ENCODE data around the gene FBXO21. TPM values are rescaled to one million over a fixed set of nuclear protein-coding genes. Genes with fewer than 3 reads are reported as not detected.
"Not testable (repeated sequence)": the region's sequence is repeated elsewhere in the genome, so short reads cannot be mapped to it uniquely, and the experiment has no call there.

FBXO21 gene
- total RNA-seq, 1 donor, result 71.9 TPM

DNA sequence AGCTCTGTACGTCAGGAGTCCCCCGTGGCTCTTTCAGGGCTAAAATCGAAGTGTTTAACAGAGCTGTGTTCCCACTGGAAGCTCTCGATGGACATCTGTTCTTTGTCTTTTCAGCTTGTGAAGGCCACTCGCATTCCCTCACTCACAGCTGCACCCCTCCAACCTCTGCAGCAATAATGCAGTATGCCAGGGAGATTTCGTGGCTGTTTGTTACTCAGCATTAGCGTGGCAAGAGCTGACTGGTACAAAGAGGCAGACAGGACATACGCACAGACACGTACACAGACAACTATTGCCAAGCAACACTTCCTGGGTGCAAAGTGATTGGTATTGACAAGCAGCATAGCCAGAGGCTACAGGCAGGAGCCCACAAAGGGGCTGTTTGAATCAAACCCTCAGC is 11.8 kb upstream of the FBXO21 start:
- no peak for DNase-seq (ENCODE audit: low read depth in 2 of 3, low spot score in 2 of 3)

DNA sequence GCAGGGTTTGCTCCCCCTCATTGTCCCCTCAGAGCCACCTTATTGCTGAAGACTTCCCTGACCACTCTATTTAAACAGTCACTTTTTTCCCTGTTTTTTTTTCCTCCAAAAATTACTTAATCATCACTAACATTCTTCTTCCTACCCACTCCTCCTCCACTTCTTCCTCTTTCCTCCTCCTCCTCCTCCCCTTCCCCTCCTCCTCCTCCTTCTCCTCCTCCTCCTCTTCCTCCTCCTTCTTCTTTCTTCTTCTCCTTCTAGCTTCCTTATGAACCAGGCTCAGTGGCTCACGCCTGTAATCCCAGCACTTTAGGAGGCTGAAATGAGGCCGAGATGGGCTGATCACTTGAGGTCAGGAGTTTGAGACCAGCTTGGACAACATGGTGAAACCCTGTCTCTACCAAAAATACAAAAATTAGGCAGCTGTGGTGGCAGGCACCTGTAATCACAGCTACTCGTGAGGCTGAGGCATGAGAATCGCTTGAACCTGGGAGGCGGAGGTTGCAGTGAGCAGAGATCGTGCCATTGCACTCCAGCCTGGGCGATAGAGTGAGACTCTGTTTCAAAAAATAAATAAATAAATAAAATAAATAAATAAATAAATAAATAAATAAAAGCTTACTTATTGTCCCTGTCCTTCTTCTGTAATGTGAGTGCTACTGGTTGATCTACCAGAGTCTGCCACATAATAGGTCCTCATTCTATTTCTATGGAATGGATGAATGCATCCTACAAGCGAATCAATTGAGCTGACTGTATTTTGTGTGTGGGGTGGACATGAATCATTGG is 9.9 kb upstream of the FBXO21 start:
- DNase-seq (ENCODE audit: low read depth in 2 of 3, low spot score in 2 of 3), result not testable (repeated sequence)

DNA sequence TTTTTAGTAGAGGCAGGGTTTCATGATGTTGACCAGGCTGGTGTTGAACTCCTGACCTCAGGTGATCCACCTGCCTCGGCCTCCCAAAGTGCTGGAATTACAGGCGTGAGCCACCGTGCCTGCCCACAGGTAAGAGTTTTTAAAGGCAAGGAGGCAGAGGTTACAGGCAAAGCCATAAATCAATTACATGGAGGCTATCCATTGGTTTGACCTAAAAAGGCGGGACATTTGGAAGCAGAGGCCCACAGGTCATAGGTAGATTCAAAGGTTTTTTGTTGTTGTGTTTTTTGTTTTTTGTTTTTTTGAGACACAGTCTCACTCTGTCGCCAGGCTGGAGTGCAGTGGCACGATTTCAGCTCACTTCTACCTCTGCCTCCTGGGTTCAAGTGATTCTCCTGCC is 6.1 kb upstream of the FBXO21 start:
- not testable (repeated sequence) for DNase-seq (ENCODE audit: low read depth in 2 of 3, low spot score in 2 of 3)

DNA sequence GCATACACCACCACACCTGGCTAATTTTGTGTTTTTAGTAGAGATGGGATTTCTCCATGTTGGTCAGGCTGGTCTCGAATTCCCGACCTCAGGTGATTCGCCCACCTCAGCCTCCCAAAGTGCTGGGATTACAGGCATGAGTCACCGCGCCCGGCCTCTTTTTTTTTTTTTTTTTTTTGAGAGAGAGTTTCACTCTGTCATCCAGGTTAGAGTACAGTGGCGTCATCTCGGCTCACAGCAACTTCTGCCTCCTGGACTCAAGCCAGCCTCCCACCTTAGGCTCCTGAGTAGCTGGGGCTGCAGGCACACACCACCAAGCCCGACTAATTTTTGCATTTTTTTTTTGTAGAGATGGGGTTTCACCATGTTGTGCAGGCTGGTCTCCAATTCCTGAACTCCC is 4.8 kb upstream of the FBXO21 start:
- DNase-seq (ENCODE audit: low read depth in 2 of 3, low spot score in 2 of 3), result not testable (repeated sequence)

DNA sequence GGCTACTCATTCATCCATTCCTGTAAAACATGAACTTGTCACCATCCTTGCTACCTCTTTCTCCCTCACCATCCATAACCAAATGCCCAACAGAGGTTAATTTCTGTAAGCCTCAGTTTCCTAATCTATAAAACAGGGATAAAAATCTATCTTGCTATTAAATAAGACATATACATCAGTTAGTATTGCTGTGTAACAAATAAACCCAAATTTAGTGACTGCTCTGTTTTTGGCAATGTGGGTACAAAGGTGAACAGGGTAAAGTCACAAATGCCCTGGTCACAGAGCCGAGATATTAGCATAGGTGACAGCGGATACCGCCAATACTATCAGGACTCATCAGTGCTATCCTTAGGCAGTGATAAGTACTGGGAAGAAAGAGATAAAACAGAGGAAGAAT is 3.6 kb upstream of the FBXO21 start:
- DNase-seq (ENCODE audit: low read depth in 2 of 3, low spot score in 2 of 3), result no peak

DNA sequence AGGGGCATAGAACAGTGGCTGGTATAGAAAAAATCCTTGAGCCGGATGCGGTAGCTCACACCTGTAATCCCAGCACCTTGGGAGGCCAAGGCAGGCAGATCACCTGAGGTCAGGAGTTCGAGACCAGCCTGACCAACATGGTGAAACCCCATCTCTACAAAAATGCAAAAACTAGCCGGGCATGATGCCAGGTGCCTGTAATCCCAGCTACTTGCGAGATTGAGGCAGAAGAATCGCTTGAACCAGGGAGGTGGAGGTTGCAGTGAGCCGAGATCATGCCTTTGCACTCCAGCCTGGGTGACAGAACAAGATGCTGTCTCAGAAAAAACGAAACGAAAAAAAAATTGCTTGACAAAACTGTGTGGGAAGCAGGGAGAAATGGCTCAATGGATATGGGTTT is 2.3 kb upstream of the FBXO21 start:
- DNase-seq (ENCODE audit: low read depth in 2 of 3, low spot score in 2 of 3), result not testable (repeated sequence)

DNA sequence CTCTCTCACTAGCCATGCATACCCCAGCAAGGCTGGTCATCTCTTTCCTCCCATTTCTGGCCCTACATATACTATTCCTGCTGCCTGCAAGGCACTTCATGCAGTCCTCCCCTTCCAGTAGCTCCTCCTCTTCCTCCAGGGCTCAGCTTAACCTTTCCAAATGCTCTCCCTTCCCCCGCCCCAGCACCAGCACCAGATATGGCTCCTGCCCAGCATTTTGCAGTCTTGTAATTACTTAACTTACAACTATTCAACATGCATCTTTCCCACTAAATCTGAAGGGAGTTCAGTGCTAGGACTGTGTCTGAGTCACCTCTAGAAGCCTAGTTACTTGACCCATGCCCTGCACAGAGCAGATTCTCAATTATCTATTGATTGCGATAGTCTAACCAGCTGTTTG is 1.8 kb upstream of the FBXO21 start:
- no peak for DNase-seq (ENCODE audit: low read depth in 2 of 3, low spot score in 2 of 3)

DNA sequence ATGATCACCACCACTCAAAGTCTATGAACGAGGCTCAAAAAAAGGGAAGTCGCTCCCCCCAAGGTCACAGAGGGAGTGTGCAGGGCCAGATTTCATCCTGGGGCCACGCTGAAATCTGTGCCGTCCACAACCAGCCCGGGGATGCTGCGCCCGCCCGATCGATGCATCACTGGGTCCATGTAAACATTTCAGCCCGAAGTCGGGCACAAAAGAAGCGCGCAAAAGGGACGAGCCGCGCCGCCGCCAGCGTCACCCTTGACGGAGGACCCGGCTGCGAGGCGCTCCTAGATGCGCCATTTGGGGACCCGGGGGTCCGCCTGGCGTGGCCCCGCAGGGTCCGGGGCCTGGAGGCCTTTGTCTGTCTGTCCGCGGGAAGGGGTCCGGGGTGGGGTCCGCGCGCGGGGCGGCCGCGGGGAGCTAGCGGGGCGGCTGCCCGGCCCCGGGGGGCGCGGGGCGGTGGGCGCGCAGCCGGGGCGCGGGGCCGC is 503 bp downstream of the FBXO21 start:
- DNase-seq (ENCODE audit: low read depth in 2 of 3, low spot score in 2 of 3), result peak in 2 of 3 donors; percentile 45 to 66

DNA sequence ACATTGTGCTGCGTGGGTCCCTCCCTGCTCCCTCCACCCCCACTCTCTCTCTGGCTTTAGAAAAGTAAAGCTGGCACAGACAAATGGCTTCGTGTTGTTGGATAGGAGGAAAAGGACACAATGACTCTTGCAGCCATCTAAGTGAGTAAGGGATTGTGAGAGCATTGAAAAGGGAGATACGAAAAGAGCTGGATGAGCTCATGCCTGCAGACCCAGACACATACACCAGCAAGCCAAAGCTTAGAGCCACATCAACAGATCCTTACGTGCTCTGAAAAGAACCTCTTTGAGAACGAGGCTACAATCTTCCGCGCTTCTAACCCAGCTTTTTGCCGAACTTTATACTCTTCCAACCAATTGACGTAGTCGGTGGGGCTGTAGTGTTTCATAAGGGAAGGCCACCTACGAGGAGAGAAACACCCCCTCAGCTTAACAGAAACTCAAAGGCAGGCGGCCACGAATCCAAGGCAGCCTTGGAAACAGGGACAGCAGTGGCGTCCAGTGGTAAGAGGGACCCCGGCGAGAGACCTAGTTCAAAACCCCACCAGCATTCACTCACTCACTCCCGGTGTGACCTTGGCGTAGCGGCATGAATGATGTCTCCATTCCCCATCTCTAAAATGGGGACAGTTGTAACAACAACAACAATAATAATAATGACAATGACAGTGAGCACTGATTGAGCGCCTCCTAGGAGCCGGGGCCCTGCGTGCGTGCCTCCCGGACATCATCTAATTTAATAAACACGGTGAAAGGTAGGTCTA is 1.1 kb downstream of the FBXO21 start:
- DNase-seq (ENCODE audit: low read depth in 2 of 3, low spot score in 2 of 3), result no peak

DNA sequence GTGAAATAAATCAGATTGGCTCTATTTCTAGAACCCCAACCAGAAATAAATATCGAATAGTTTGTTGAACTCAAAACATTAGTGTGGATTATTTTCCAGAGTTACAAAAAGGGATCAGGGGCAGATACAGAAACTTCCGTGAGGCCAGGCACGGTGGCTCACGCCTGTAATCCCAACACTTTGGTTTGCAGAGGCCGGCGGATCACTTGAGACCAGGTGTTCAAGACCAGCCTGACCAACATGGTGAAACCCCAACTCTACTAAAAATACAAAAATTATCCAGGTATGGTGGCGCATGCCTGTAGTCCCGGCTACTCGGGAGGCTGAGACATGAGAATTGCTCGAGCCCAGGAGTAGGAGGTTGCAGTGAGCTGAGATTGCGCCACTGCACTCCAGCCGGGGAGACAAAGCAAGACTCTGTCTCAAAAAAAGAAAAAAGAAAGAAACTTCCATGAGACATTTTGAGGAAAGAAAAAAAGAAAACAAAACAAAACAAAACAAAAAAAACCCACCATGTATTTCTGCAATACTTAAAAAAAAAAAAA is 2.1 kb downstream of the FBXO21 start:
- no peak for DNase-seq (ENCODE audit: low read depth in 2 of 3, low spot score in 2 of 3)

DNA sequence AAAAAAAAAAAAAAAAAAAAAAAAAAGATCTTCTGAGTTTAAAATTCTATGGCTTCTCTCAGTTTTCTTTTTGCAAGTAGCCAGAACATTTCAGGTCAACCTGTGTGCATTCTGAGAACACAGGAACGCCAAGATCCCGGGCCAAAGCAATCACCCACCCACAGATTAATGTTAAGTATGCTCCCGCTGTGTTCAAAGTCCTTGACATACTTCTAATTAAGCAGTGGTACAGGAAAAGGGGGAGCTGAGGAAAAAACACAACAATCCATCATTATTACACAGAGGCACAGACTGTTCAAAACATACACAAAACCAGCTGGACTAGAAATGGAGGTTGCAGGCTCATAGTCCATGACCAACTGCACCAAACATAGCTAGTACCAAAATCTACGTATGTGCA is 2.8 kb downstream of the FBXO21 start:
- no peak for DNase-seq (ENCODE audit: low read depth in 2 of 3, low spot score in 2 of 3)

DNA sequence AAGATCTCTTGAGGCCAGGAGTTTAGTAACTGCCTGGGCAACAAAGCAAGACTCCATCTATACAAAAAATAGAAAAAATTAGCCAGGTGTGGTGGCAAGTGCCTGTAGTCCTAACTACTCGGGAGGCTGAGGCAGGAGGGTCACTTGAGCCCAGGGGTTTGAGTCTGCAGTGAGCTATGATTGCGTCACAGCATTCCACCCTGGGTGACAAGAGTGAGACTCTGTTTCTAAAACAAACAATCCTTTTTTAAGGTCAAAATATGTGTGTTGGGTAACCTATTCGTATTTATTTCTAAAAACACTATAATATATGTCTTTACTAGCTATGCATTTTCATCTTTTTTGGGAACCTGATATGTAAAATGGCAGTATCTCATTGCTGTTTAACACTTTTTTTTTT is 7.4 kb downstream of the FBXO21 start:
- DNase-seq (ENCODE audit: low read depth in 2 of 3, low spot score in 2 of 3), result no peak

DNA sequence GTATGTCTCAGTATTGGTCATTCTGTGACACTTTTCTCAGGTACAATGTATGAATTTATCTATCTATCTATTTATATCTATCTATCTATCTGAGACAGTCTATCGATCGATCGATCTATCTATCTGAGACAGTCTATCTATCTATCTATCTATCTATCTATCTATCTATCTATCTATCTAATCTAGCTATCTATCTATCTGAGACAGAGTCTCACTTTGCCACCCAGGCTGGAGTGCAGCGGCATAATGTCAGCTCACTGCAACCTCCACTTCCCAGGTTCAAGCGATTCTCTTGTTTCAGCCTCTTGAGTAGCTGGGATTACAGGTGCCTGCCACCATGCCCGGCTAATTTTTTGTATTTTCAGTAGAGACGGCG is 8.8 kb downstream of the FBXO21 start:
- DNase-seq (ENCODE audit: low read depth in 2 of 3, low spot score in 2 of 3), result not testable (repeated sequence)

DNA sequence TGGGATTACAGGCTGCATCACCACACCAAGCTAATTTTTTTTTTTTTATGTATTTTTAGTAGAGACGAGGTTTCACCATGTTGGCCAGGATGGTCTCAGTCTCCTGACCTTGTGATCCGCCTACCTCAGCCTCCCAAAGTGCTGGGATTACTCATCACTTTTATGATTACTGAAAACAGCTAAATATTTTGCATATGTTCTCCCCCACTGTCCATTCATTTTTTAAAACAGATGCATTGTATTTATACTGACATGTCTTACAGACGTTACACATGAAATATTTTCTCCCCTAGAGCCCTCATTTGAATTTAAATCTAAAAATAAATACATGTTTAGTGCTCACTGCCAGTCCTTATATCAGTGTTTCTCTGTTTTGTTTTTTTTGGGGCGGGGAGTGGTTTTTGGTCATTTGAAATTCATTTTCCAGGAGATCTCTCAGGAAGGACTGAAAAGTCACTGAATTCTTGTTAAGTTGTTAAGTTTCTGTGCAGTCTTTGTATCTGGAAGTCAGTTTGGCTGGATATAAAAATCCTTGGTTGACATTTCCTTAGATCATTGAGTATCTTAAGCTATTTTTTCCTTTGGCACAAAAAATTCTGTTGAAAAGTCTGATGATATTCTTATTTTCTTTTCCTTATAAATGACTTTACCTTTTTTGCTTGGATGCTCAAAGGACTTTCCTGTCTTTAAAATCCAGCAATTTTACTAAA is 9.4 kb downstream of the FBXO21 start:
- no peak for DNase-seq (ENCODE audit: low read depth in 2 of 3, low spot score in 2 of 3)

DNA sequence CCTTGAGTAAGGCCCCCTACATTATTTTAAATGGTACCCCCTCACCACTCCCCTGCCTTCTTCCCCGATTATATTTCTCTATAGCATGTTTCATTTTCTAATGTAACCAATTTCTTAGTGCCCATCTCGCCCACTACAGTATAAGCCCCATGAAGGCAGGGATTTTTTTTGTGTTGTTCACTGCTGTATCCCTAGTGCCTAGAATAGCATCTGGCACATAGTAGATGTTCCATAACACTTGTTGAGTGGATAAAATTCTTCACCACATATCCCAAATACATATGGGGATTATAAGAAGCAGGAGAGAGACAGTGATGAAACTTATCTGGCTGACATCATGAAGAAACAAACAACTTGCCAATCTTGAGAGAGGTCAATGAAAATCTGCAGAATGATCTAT is 11.5 kb downstream of the FBXO21 start:
- DNase-seq (ENCODE audit: low read depth in 2 of 3, low spot score in 2 of 3), result no peak

DNA sequence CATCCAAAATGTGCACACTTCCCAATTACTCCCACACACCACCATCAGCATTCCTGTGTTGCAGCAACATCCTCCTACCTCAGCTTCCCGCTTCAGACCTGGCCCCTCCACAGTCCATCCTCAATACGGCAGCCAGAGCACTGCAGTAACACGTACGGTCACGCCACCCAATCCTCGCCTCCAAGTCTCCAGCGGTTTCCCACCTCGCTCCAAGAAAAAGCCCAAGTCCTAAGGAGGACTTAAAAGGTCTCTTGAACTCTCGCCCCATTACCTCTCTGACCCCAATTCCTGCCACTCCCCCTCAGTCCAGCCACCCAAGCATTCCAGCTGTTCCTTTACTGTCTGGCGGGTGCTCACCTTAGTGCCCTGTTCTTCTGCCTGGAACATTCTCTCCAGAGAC is 12.0 kb downstream of the FBXO21 start:
- no peak for DNase-seq (ENCODE audit: low read depth in 2 of 3, low spot score in 2 of 3)

DNA sequence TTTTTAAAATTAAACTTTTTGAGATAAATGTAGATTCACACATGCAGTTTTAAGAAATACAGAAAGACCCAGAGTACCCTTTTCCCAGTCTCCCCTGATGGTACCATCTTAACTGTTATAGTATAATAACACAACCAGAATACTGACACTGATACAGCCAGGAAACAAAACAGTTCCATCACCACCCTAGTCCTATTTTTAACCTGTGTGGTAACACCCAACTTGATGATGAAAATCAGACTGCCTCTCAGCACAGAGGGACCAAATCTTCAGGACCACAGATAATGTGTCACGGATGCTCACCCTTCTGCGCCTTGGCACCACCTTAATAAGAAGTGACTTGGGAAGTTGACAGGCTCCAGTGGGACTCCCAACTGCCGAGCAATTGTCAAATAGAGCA is 18.1 kb downstream of the FBXO21 start:
- no peak for DNase-seq (ENCODE audit: low read depth in 2 of 3, low spot score in 2 of 3)

DNA sequence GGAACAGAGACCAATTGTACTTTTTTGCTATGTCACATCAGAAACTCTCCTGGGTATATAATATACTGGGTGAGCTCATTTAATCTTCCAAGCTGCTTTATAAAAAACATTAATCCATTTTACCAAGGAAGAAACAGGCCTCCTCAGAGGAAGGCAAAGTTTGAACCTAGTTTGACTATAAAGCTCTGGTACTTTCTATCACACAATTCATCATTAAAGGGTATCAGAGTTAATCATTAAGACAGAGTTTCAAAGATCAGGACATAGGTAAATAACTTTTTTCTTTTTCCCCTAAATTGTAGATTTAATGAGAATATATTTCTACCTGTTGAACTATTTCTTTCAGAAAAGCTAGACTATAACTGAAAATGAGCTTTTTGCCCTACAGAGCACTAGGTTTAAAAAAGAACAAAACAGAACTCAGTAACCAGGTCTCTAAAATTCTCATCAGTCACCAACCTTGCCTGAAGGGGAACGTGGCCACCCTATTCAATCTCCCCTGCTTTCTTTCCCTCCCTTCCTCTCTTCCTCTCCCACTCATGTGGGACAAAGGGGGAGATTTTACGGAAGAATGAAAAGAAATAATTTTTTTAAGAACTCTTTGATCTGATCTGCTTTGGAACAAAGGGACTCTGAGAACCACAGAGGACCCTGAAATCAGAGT is 18.6 kb downstream of the FBXO21 start:
- no peak for DNase-seq (ENCODE audit: low read depth in 2 of 3, low spot score in 2 of 3)

DNA sequence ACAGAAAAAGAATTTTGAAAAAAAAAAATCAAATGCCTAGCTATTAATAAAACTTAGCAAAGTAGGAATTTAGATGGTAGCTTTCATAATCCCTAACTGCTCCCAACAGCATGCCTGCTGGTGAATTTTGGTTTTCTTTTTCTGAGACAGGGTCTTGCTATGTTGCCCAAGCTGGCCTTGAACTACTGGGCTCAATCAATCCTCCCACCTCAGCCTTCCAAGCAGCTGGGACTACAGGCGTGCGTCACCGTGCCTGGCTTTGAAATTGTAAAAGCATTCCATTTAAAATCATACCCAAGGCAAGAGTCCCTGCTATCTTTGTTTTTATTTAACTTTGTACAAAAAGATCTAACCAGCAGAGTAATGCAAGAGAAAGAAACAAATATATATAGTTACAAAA is 20.7 kb downstream of the FBXO21 start:
- no peak for DNase-seq (ENCODE audit: low read depth in 2 of 3, low spot score in 2 of 3)

DNA sequence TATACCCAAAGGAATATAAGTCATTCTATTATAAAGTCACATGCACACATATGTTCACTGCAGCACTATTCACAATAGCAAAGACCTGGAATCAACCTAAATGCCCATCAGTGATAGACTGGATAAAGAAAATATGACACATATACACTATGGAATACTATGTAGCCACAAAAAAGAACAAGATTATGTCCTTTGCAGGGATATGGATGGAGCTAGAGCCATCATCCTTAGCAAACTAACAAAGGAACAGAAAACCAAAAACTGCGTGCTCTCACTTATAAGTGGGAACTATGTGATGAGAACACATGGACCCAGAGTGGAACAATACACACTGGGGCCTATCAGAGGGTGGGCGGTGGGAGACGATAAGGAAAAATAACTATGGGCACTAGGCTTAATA is 21.3 kb downstream of the FBXO21 start:
- no peak for DNase-seq (ENCODE audit: low read depth in 2 of 3, low spot score in 2 of 3)

DNA sequence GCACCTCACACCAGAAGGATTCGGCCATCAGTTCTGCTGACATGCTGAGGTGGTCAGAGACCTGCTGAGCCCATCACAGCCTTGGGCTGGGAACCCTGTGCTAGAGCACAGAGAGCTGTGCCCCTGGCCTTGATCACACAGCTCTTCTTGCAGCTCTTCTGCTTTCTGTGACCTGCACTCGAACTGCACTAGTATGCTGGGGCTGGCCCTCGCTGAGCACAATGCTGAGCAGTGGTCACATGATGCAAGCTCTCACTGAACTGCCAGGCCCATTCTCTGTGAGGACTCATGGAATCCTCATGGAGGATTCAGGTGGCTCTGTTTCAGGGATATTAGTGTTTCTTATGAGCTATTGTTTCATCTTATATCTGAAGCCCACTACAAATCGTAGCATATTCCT is 22.5 kb downstream of the FBXO21 start:
- DNase-seq (ENCODE audit: low read depth in 2 of 3, low spot score in 2 of 3), result no peak

Data from hematopoietic multipotent progenitor cell (in vitro differentiated cells).